ENCODE measurements around the gene EXOSC2. TPM values are rescaled to one million over a fixed set of nuclear protein-coding genes. Genes with fewer than 3 reads are reported as not detected.

Gene EXOSC2
- total RNA-seq, 4 donors from 2014 or later, result 2.4 to 59.3 (median 25.5) TPM

DNA sequence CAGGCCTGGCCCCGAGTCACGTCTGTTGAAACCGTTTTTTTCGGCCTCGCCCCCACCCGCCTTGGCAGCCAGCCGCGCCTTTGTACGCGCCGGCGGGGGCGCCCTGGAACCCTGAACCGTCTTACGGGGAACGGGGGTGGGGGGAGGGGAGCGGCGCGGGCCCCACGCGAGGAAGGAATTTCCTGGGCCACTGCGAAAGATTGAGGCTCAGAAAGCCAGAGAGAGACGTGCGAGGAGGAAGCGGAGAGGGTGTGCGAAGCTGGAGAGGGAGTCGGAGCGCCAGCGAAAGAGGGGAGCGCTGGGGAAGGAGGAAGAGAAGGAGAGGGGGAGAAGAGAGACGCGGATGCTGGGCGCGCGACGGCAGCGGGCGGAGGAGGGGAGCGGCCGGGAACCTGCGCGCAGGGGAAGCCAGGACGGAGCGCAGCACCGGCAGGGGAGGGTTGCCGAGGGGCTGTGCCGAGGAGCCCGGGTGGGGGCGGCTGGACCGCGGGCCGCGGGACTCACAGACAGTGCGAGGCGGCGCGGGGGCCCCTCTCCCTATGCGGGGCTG is 33.8 kb upstream of the EXOSC2 start:
- intact Hi-C loops (cut with DNase I; ENCODE audit: low total_unique reads), result no loop called here
- DNase-seq, result no peak
- Histone ChIP-seq H3K27me3 (peaks cover 48 to 60% of the 10 kb centered on the region in 2 donors), H3K36me3 (no peaks in the 10 kb centered on the region), H3K9me3 (no peaks in the 10 kb centered on the region), H3K27ac (no peak overlapping the region), H3K4me1 (peaks cover 0 to 49% of the 10 kb centered on the region in 2 donors), H3K4me3 (no peak overlapping the region)
- TF ChIP-seq CTCF (IDR thresholded peaks at IDR 0.05), result no peak
- no peak for TF ChIP-seq POLR2A (IDR thresholded peaks at IDR 0.05)

GRCh38 chr9:130660326-130660682 is 33.3 kb upstream of the EXOSC2 start:
- peaks cover 48 to 65% of the 10 kb centered on the region in 2 donors for H3K27me3 ChIP-seq
- intact Hi-C loops (cut with DNase I; ENCODE audit: low total_unique reads), result no loop called here
- peak overlapping the region in 1 of 2 donors; percentile 11 for H3K4me3 ChIP-seq
- H3K4me1 ChIP-seq, result peaks cover 0 to 55% of the 10 kb centered on the region in 2 donors
- H3K27ac ChIP-seq, result no peak overlapping the region
- no peak for TF ChIP-seq POLR2A (IDR thresholded peaks at IDR 0.05)
- TF ChIP-seq CTCF (IDR thresholded peaks at IDR 0.05), result no peak
- no peaks in the 10 kb centered on the region for H3K9me3 ChIP-seq
- no peaks in the 10 kb centered on the region for H3K36me3 ChIP-seq
- no peak for DNase-seq

DNA sequence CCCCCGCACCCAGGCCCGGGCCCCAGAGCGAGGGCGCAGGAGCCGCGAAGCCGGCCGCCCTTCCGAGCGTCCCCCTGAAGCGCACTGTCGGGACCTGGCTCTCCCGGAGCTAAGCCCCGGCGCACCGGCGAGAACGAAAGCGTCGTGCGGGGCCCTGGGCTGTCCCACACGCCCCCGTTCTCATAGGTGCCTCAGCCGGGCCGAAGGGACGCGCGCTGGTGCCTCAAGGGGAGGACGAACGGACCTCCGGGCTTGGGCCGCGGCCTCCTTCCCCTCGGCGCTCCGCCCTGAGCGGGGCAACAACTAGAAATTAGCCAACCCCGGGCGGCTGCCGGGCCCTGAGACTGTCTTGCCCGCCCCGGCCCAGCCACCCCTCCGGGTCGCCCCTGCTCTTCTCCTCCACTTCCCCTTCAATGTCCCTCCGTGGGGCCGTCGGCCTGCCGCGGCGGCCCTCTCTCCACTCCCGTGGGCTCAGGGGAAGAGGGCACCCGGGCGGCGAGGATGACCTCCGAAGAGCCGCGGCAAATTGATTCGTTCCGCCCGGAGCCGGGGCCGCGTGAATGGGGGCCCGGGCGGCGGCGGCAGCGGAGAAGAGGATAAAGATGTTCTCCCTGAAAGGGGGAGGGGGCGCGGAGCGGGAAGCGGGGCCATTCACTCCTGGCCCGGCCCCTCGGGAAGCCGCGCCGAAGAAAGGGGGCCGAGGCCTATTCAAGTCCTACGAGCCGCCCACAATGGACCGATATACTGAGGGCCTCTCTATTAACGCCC is 32.7 kb upstream of the EXOSC2 start:
- Histone ChIP-seq H3K27me3 (peaks cover 50 to 71% of the 10 kb centered on the region in 2 donors), H3K4me1 (peaks cover 0 to 60% of the 10 kb centered on the region in 2 donors), H3K36me3 (no peaks in the 10 kb centered on the region), H3K9me3 (no peaks in the 10 kb centered on the region), H3K4me3 (peak overlapping the region in 1 of 2 donors; percentile 11), H3K27ac (no peak overlapping the region)
- intact Hi-C loops (cut with DNase I; ENCODE audit: low total_unique reads), result no loop called here
- no peak for TF ChIP-seq CTCF (IDR thresholded peaks at IDR 0.05)
- TF ChIP-seq POLR2A (IDR thresholded peaks at IDR 0.05), result no peak
- no peak for DNase-seq

- peaks cover 52 to 78% of the 10 kb centered on the region in 2 donors for H3K27me3 ChIP-seq
- H3K36me3 ChIP-seq, result no peaks in the 10 kb centered on the region
- no peak for DNase-seq
- H3K27ac ChIP-seq, result no peak overlapping the region
- peaks cover 0 to 62% of the 10 kb centered on the region in 2 donors for H3K4me1 ChIP-seq
- H3K9me3 ChIP-seq, result no peaks in the 10 kb centered on the region
- H3K4me3 ChIP-seq, result no peak overlapping the region
- intact Hi-C loops (cut with DNase I; ENCODE audit: low total_unique reads), result no loop called here
- no peak for TF ChIP-seq CTCF (IDR thresholded peaks at IDR 0.05)
- no peak for TF ChIP-seq POLR2A (IDR thresholded peaks at IDR 0.05)
Observed at GRCh38 chr9:130661451-130662098, 32.0 kb upstream of the EXOSC2 start.

All from uterus (tissue), 4 donors.